NCI-H82 (cell line): ENCODE results near the gene FOXF2.
A peak's percentile ranks its signal among the peaks of the same experiment; 100 is the strongest.

Experiments used
- DNase-seq: peaks from one replicate; lab custom pipeline; 2025; lab: John Stamatoyannopoulos, UW

FOXF2 gene

GRCh38 chr6:1407499-1407990, 18.2 kb downstream of the FOXF2 start:
- DNase-seq: no peak

GRCh38 chr6:1409774-1410465, 20.5 kb downstream of the FOXF2 start:
- DNase-seq: no peak

GRCh38 chr6:1412901-1413300, 23.5 kb downstream of the FOXF2 start:
- DNase-seq: no peak

GRCh38 chr6:1415416-1416063, 26.2 kb downstream of the FOXF2 start:
- no peak for DNase-seq

- no peak for DNase-seq
These were observed 26.9 kb downstream of the FOXF2 start for GRCh38 chr6:1416191-1416760.

- DNase-seq: no peak
These were observed 27.4 kb downstream of the FOXF2 start for GRCh38 chr6:1416820-1417219.

GRCh38 chr6:1417718-1418117, 28.3 kb downstream of the FOXF2 start:
- no peak for DNase-seq

- no peak for DNase-seq
These were observed 29.3 kb downstream of the FOXF2 start for GRCh38 chr6:1418471-1419191.

GRCh38 chr6:1420382-1420781, 31.0 kb downstream of the FOXF2 start:
- DNase-seq: no peak

- no peak for DNase-seq
These were observed 32.9 kb downstream of the FOXF2 start for GRCh38 chr6:1422290-1422689.

- no peak for DNase-seq
These were observed 34.2 kb downstream of the FOXF2 start for GRCh38 chr6:1423578-1423977.

- peak; percentile 72 for DNase-seq
These were observed 35.0 kb downstream of the FOXF2 start for GRCh38 chr6:1424306-1424927.

- no peak for DNase-seq
These were observed 37.0 kb downstream of the FOXF2 start for GRCh38 chr6:1426416-1426815.

- DNase-seq: no peak
These were observed 46.4 kb downstream of the FOXF2 start for GRCh38 chr6:1435806-1436205.

- DNase-seq: peak; percentile 85
These were observed 47.2 kb downstream of the FOXF2 start for GRCh38 chr6:1436334-1437306.

GRCh38 chr6:1437553-1438406, 48.4 kb downstream of the FOXF2 start:
- DNase-seq: no peak

GRCh38 chr6:1438471-1438881, 49.1 kb downstream of the FOXF2 start:
- no peak for DNase-seq

GRCh38 chr6:1439349-1439748, 50.0 kb downstream of the FOXF2 start:
- DNase-seq: no peak

GRCh38 chr6:1442929-1443328, 53.6 kb downstream of the FOXF2 start:
- DNase-seq: no peak
